SK-N-SH treated with all-trans-retinoic acid at 6 μM for 48 hours (cell line): Measurements from ENCODE around the gene MKKS.
"Not testable (repeated sequence)": the region's sequence is repeated elsewhere in the genome, so short reads cannot be mapped to it uniquely, and the experiment has no call there.

Experiments
- ATAC-seq: fragments of 200-7000 bp; cut with Tn5 transposase; 3 replicates; pipeline ENCODE4 v1.9.1; 2020; ENCODE audit warnings: mild to moderate bottlenecking, moderate library complexity
- ARNTL ChIP-seq: fragments of 450-650 bp; formaldehyde crosslinking; IDR thresholded peaks from 2 replicates; pipeline ENCODE4 v1.5.0; 2020; ENCODE audit warnings: low read depth, mild to moderate bottlenecking, moderate library complexity, borderline replicate concordance
- BACH2 ChIP-seq: fragments of 250-450 bp; sonication (Bioruptor Pico); IDR thresholded peaks from 2 replicates; pipeline ENCODE4 v1.9.0; 2021; ENCODE audit warnings: mild to moderate bottlenecking, borderline replicate concordance
- CREB5 ChIP-seq: fragments of 250-450 bp; sonication (Bioruptor Pico); IDR thresholded peaks from 2 replicates; pipeline ENCODE4 v1.5.1; 2020; ENCODE audit warnings: low read depth, mild to moderate bottlenecking, moderate library complexity
- CSDC2 ChIP-seq: fragments of 250-450 bp; sonication (Bioruptor Pico); IDR thresholded peaks from 2 replicates; pipeline ENCODE4 v1.5.0; 2020; ENCODE audit warnings: mild to moderate bottlenecking, moderate library complexity
- ESRRG ChIP-seq: fragments of 250-450 bp; sonication (Bioruptor Pico); IDR thresholded peaks from 2 replicates; pipeline ENCODE4 v1.6.1; 2021; ENCODE audit warnings: mild to moderate bottlenecking
- GLIS3 ChIP-seq: fragments of 250-450 bp; sonication (Bioruptor Pico); IDR thresholded peaks from 2 replicates; pipeline ENCODE4 v1.5.0; 2020; ENCODE audit warnings: mild to moderate bottlenecking, moderate library complexity
- ISL1 ChIP-seq: fragments of 250-450 bp; sonication (Bioruptor Pico); IDR thresholded peaks from 2 replicates; pipeline ENCODE4 v2.1.2; 2022; ENCODE audit warnings: mild to moderate bottlenecking, moderate library complexity
- PPARA ChIP-seq: fragments of 250-450 bp; sonication (Bioruptor Pico); IDR thresholded peaks from 2 replicates; pipeline ENCODE4 v1.5.0; 2020; ENCODE audit warnings: mild to moderate bottlenecking, borderline replicate concordance
- RARB ChIP-seq: fragments of 250-450 bp; sonication (Bioruptor Pico); IDR thresholded peaks from 2 replicates; pipeline ENCODE4 v1.8.0; 2021; ENCODE audit warnings: mild to moderate bottlenecking, moderate library complexity
- TCF4 ChIP-seq: fragments of 250-450 bp; sonication (Bioruptor Pico); IDR thresholded peaks from 2 replicates; pipeline ENCODE4 v1.8.0; 2021; ENCODE audit warnings: mild to moderate bottlenecking, moderate library complexity, borderline replicate concordance
- TOX ChIP-seq: fragments of 250-450 bp; sonication (Bioruptor Pico); IDR thresholded peaks from 2 replicates; pipeline ENCODE4 v1.8.0; 2021; ENCODE audit warnings: mild to moderate bottlenecking, moderate library complexity, borderline replicate concordance
- TSHZ2 ChIP-seq: fragments of 250-450 bp; sonication (Bioruptor Pico); IDR thresholded peaks from 2 replicates; pipeline ENCODE4 v1.5.0; 2020; ENCODE audit warnings: mild to moderate bottlenecking, moderate library complexity
- ZC3H10 ChIP-seq: fragments of 250-450 bp; sonication (Bioruptor Pico); IDR thresholded peaks from 2 replicates; pipeline ENCODE4 v1.5.1; 2021; ENCODE audit warnings: mild to moderate bottlenecking, moderate library complexity
- ZFP3 ChIP-seq: fragments of 250-450 bp; sonication (Bioruptor Pico); IDR thresholded peaks from 2 replicates; pipeline ENCODE4 v1.5.0; 2020; ENCODE audit warnings: mild to moderate bottlenecking, moderate library complexity
- ZFP30 ChIP-seq: fragments of 450-650 bp; formaldehyde crosslinking; IDR thresholded peaks from 2 replicates; pipeline ENCODE4 v1.5.0; 2022; ENCODE audit warnings: mild to moderate bottlenecking, moderate library complexity
- ZNF565 ChIP-seq: fragments of 450-650 bp; formaldehyde crosslinking; conservative IDR thresholded peaks from 2 replicates; pipeline ENCODE4 v1.5.0; 2020; ENCODE audit warnings: low read depth, mild to moderate bottlenecking, moderate library complexity
- ZNF70 ChIP-seq: fragments of 450-650 bp; formaldehyde crosslinking; IDR thresholded peaks from 2 replicates; pipeline ENCODE4 v1.5.0; 2020; ENCODE audit warnings: mild to moderate bottlenecking, moderate library complexity
- ZNF8 ChIP-seq: fragments of 450-650 bp; formaldehyde crosslinking; IDR thresholded peaks from 2 replicates; pipeline ENCODE4 v1.5.0; 2020; ENCODE audit warnings: mild to moderate bottlenecking, moderate library complexity
- TF ChIP-seq, protein P1 (sequence below): fragments of 250-450 bp; sonication (Bioruptor Pico); IDR thresholded peaks from 2 replicates; pipeline ENCODE4 v1.5.1; 2021; ENCODE audit warnings: mild to moderate bottlenecking, moderate library complexity
- TF ChIP-seq, protein P2 (sequence below): fragments of 250-450 bp; sonication (Bioruptor Pico); IDR thresholded peaks from 2 replicates; pipeline ENCODE4 v1.8.0; 2020; ENCODE audit warnings: mild to moderate bottlenecking, moderate library complexity, borderline replicate concordance
- TF ChIP-seq, protein P3 (sequence below): fragments of 250-450 bp; sonication (Bioruptor Pico); IDR thresholded peaks from 2 replicates; pipeline ENCODE4 v1.8.0; 2021; ENCODE audit warnings: low read depth, mild to moderate bottlenecking, moderate library complexity, borderline replicate concordance

Gene MKKS

DNA sequence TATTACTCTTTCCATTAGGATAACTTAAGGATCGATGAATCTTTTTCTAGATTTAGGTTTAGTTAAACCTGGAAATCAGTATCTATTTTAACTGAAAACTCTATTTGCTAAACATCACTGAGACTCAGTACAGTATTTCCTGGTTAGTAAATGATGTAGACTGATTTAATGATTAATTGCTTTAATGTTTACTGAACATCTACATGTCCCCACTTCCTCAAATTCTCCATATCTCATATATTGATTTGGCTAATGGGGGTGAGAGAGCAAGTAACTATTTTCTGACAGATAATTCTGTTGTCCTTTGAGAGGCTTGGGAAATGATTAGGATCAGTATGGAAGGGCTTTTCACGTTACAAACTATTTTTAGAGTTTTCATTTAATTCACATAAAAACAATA is 10.3 kb downstream of the MKKS start:
- no peak for ATAC-seq
- no peak for TF ChIP-seq ESRRG (CRISPR knock-in tag)
- no peak for TF ChIP-seq RARB (CRISPR knock-in tag)
- TF ChIP-seq, protein P1, sequence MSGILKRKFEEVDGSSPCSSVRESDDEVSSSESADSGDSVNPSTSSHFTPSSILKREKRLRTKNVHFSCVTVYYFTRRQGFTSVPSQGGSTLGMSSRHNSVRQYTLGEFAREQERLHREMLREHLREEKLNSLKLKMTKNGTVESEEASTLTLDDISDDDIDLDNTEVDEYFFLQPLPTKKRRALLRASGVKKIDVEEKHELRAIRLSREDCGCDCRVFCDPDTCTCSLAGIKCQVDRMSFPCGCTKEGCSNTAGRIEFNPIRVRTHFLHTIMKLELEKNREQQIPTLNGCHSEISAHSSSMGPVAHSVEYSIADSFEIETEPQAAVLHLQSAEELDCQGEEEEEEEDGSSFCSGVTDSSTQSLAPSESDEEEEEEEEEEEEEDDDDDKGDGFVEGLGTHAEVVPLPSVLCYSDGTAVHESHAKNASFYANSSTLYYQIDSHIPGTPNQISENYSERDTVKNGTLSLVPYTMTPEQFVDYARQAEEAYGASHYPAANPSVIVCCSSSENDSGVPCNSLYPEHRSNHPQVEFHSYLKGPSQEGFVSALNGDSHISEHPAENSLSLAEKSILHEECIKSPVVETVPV (CRISPR knock-in tag) = no peak
- no peak for TF ChIP-seq ARNTL (CRISPR knock-in tag)
- TF ChIP-seq, protein P2, sequence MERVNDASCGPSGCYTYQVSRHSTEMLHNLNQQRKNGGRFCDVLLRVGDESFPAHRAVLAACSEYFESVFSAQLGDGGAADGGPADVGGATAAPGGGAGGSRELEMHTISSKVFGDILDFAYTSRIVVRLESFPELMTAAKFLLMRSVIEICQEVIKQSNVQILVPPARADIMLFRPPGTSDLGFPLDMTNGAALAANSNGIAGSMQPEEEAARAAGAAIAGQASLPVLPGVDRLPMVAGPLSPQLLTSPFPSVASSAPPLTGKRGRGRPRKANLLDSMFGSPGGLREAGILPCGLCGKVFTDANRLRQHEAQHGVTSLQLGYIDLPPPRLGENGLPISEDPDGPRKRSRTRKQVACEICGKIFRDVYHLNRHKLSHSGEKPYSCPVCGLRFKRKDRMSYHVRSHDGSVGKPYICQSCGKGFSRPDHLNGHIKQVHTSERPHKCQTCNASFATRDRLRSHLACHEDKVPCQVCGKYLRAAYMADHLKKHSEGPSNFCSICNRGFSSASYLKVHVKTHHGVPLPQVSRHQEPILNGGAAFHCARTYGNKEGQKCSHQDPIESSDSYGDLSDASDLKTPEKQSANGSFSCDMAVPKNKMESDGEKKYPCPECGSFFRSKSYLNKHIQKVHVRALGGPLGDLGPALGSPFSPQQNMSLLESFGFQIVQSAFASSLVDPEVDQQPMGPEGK (CRISPR knock-in tag) = no peak
- no peak for TF ChIP-seq TOX (CRISPR knock-in tag)
- TF ChIP-seq ISL1 = no peak
- TF ChIP-seq ZC3H10 (CRISPR knock-in tag) = no peak
- no peak for TF ChIP-seq GLIS3 (CRISPR knock-in tag)
- no peak for TF ChIP-seq ZNF8 (CRISPR knock-in tag)
- no peak for TF ChIP-seq ZNF565 (CRISPR knock-in tag)
- TF ChIP-seq PPARA = no peak
- no peak for TF ChIP-seq ZNF70 (CRISPR knock-in tag)
- TF ChIP-seq TCF4 = no peak
- TF ChIP-seq CREB5 (CRISPR knock-in tag) = no peak
- no peak for TF ChIP-seq CSDC2
- TF ChIP-seq, protein P3, sequence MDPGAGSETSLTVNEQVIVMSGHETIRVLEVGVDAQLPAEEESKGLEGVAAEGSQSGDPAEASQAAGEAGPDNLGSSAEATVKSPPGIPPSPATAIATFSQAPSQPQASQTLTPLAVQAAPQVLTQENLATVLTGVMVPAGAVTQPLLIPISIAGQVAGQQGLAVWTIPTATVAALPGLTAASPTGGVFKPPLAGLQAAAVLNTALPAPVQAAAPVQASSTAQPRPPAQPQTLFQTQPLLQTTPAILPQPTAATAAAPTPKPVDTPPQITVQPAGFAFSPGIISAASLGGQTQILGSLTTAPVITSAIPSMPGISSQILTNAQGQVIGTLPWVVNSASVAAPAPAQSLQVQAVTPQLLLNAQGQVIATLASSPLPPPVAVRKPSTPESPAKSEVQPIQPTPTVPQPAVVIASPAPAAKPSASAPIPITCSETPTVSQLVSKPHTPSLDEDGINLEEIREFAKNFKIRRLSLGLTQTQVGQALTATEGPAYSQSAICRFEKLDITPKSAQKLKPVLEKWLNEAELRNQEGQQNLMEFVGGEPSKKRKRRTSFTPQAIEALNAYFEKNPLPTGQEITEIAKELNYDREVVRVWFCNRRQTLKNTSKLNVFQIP = no peak
- TF ChIP-seq, all 23 proteins: peak for 0

DNA sequence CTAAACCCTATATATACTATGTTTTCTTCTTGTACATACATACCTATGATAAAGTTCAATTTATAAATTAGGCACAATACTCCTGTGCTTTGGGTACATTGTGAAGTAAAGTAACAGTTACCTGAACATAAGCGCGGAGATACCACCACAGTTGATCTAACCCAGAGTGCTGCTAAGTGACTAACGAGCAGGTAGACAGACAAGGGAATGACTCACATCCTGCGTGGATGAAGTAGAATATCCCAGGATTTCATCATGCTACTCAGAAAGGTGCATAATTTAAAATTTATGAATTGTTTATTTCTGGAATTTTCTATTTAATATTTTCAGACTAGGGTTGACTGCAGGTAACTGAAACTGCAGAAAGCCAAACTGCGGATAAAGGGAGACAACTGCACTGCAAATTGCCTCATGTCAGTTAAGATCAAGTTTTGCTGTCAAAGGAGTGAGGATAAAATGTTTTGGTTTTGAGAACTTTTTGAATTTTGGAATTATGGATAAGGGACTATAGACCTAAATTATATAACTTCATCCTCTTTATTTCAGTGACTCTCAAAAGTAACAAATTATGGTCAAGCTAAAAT is 14.4 kb downstream of the MKKS start:
- TF ChIP-seq, protein P1 (CRISPR knock-in tag) = no peak
- TF ChIP-seq ZFP3 (CRISPR knock-in tag) = no peak
- no peak for TF ChIP-seq ARNTL (CRISPR knock-in tag)
- TF ChIP-seq CREB5 (CRISPR knock-in tag) = no peak
- no peak for TF ChIP-seq ZNF70 (CRISPR knock-in tag)
- TF ChIP-seq ISL1 = 0 out of 2 replicates have a peak, but pooled peaks have one; percentile 18
- no peak; the same call in 2 of the 3 replicates for ATAC-seq

DNA sequence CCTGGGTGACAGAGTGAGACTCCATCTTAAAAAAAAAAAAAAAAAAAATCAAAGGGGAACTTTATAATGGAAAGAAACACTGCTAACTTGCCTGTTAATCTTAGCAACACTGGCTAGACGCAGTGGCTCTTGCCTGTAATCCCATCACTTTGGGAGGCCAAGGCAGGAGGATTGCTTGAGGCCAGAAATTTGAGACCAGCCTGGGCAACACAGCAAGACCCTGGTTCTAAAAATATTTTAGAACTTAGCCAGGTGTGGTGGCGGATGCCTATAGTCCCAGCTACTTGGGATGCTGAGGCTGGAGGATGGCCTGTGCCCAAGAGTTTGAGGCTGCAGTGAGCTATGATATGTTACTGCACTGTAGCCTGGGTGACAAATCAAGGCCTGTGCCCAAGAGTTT is 16.8 kb downstream of the MKKS start:
- ATAC-seq = not testable (repeated sequence)

GRCh38 chr20:10415013-10415650 is 18.9 kb downstream of the MKKS start:
- no peak; the same call in 2 of the 3 replicates for ATAC-seq
- TF ChIP-seq RARB (CRISPR knock-in tag) = no peak
- no peak for TF ChIP-seq ISL1
- TF ChIP-seq CSDC2 = no peak
- no peak for TF ChIP-seq ZC3H10 (CRISPR knock-in tag)
- TF ChIP-seq ZFP3 (CRISPR knock-in tag) = no peak
- no peak for TF ChIP-seq TOX (CRISPR knock-in tag)
- no peak for TF ChIP-seq ZNF8 (CRISPR knock-in tag)
- TF ChIP-seq TCF4 = no peak
- no peak for TF ChIP-seq ZNF565 (CRISPR knock-in tag)
- no peak for TF ChIP-seq ZFP30 (CRISPR knock-in tag)
- no peak for TF ChIP-seq ESRRG (CRISPR knock-in tag)
- no peak for TF ChIP-seq BACH2 (CRISPR knock-in tag)
- TF ChIP-seq GLIS3 (CRISPR knock-in tag) = no peak
- no peak for TF ChIP-seq TSHZ2
- TF ChIP-seq ARNTL (CRISPR knock-in tag) = no peak
